HEK293T (cell line): ENCODE data around the gene ENO2.
"Not testable (repeated sequence)": the region's sequence is repeated elsewhere in the genome, so short reads cannot be mapped to it uniquely, and the experiment has no call there.

ENCODE experiments used
- CTCF ChIA-PET: fragments of 350-600 bp; formaldehyde crosslinking; extraction: SDS; loops from one replicate; lab custom pipeline; 2021; ENCODE audit warnings: antibody characterized with exemption, inconsistent platforms; lab: Yijun Ruan, JAX
- POLR2A ChIA-PET: fragments of 350-600 bp; formaldehyde crosslinking; extraction: SDS; loops from one replicate; lab custom pipeline; 2020; ENCODE audit warnings: antibody characterized with exemption, inconsistent platforms; lab: Yijun Ruan, JAX
- DNase-seq: peaks from one replicate; pipeline ENCODE4 v3.0.0; 2012; ENCODE audit warnings: mixed read lengths; ENCODE audit errors: extremely low spot score
- ARNT ChIP-seq: fragments of 450-650 bp; IDR thresholded peaks from 2 replicates; pipeline ENCODE4 v1.6.1; 2017; ENCODE audit warnings: mild to moderate bottlenecking
- BHLHE40 ChIP-seq: fragments of 450-650 bp; IDR thresholded peaks from 2 replicates; pipeline ENCODE4 v1.6.1; 2016; ENCODE audit warnings: mild to moderate bottlenecking, moderate library complexity, borderline replicate concordance
- CTBP1 ChIP-seq: fragments of 450-650 bp; IDR thresholded peaks from 2 replicates; pipeline ENCODE4 v1.6.1; 2016; ENCODE audit warnings: borderline replicate concordance
- ELF4 ChIP-seq: fragments of 450-650 bp; IDR thresholded peaks from 2 replicates; pipeline ENCODE4 v1.6.1; 2017; ENCODE audit warnings: antibody characterized with exemption
- FOXA1 ChIP-seq: fragments of 450-650 bp; IDR thresholded peaks from 2 replicates; pipeline ENCODE4 v1.6.1; 2016; ENCODE audit warnings: mild to moderate bottlenecking
- FOXK2 ChIP-seq: fragments of 450-650 bp; IDR thresholded peaks from 2 replicates; pipeline ENCODE4 v1.6.1; 2016; ENCODE audit warnings: mild to moderate bottlenecking
- FOXM1 ChIP-seq: fragments of 450-650 bp; IDR thresholded peaks from 2 replicates; pipeline ENCODE4 v1.6.1; 2017; ENCODE audit warnings: mild to moderate bottlenecking, borderline replicate concordance
- HDGF ChIP-seq: fragments of 450-650 bp; IDR thresholded peaks from 2 replicates; pipeline ENCODE4 v1.6.1; 2017; ENCODE audit warnings: antibody characterized with exemption, borderline replicate concordance
- L3MBTL2 ChIP-seq: fragments of 450-650 bp; conservative IDR thresholded peaks from 2 replicates; pipeline ENCODE4 v1.6.1; 2016; ENCODE audit warnings: mild to moderate bottlenecking
- LEF1 ChIP-seq: fragments of 450-650 bp; IDR thresholded peaks from 2 replicates; pipeline ENCODE4 v1.6.1; 2017; ENCODE audit warnings: mild to moderate bottlenecking, borderline replicate concordance
- NFRKB ChIP-seq: fragments of 450-650 bp; IDR thresholded peaks from 2 replicates; pipeline ENCODE4 v1.6.1; 2016; ENCODE audit warnings: mild to moderate bottlenecking, moderate library complexity
- PKNOX1 ChIP-seq: fragments of 450-650 bp; IDR thresholded peaks from 2 replicates; pipeline ENCODE4 v1.6.1; 2016
- SP1 ChIP-seq: fragments of 450-650 bp; IDR thresholded peaks from 2 replicates; pipeline ENCODE4 v1.6.1; 2017
- SUZ12 ChIP-seq: fragments of 450-650 bp; IDR thresholded peaks from 2 replicates; pipeline ENCODE4 v1.6.1; 2016; ENCODE audit warnings: mild to moderate bottlenecking
- TARDBP ChIP-seq: fragments of 450-650 bp; IDR thresholded peaks from 2 replicates; pipeline ENCODE4 v1.6.1; 2016
- ZNF384 ChIP-seq: fragments of 450-650 bp; IDR thresholded peaks from 2 replicates; pipeline ENCODE4 v1.6.1; 2016

The ENO2 gene

GRCh38 chr12:6904280-6905276 is 9.8 kb upstream of the ENO2 start, which contains the start of gene LRRC23:
LRRC23 (plus strand) TSS chr12:6904822; CDS start chr12:6905634, 812 bp downstream.
- POLR2A ChIA-PET = interaction anchor here (0.9 to 4.6 kb wide), 11 partner anchors 10 to 181 kb away, joined by 3 to 34 read pairs (median 5); partner anchors contain the start of genes C12orf57, CDCA3, COPS7A and ENO2
- CTCF ChIA-PET = interaction anchor here (1.1 to 1.5 kb wide), 3 partner anchors 13 to 35 kb away, joined by 3 to 8 read pairs (median 6); no protein-coding TSS in a partner anchor
- DNase-seq = peak; percentile 89
- no peak for TF ChIP-seq TARDBP
- TF ChIP-seq HDGF = no peak
- TF ChIP-seq NFRKB = no peak
- no peak for TF ChIP-seq L3MBTL2
- TF ChIP-seq FOXK2 = no peak
- TF ChIP-seq ZNF384 = no peak
- no peak for TF ChIP-seq CTBP1
- no peak for TF ChIP-seq SUZ12
- TF ChIP-seq BHLHE40 = no peak
- TF ChIP-seq ARNT = no peak
- TF ChIP-seq LEF1 = no peak
- no peak for TF ChIP-seq FOXM1
- no peak for TF ChIP-seq FOXA1
- TF ChIP-seq ELF4 = no peak
- TF ChIP-seq PKNOX1 = no peak
- no peak for TF ChIP-seq SP1

- ChIA-PET POLR2A (interaction anchor here (0.9 to 4.6 kb wide), 10 partner anchors 9 to 182 kb away, joined by 3 to 34 read pairs (median 6); partner anchors contain the start of genes C12orf57, COPS7A, ENO2 and RNU7-1), CTCF (interaction anchor here (0.5 to 1.5 kb wide), 4 partner anchors 14 to 246 kb away, joined by 3 to 8 read pairs (median 4); no protein-coding TSS in a partner anchor)
- DNase-seq = no peak
- 0 out of 2 replicates have a peak, but pooled peaks have one; percentile 18 for TF ChIP-seq L3MBTL2
- TF ChIP-seq SUZ12 = no peak
- no peak for TF ChIP-seq HDGF
Observed at GRCh38 chr12:6905414-6906040, 8.9 kb upstream of the ENO2 start.

GRCh38 chr12:6908141-6908540 is 6.2 kb upstream of the ENO2 start:
- DNase-seq = not testable (repeated sequence)
- POLR2A ChIA-PET = interaction anchor here (0.8 to 4.3 kb wide), 5 partner anchors 17 to 57 kb away, joined by 3 to 23 read pairs (median 6); partner anchors contain the start of genes C12orf57, RNU7-1, SPSB2 and TPI1
- CTCF ChIA-PET = interaction anchor here (0.6 to 1.1 kb wide), 3 partner anchors 16 to 17 kb away, joined by 3 read pairs; no protein-coding TSS in a partner anchor

- POLR2A ChIA-PET = interaction anchor here (1.5 to 4.3 kb wide), 2 partner anchors 17 to 18 kb away, joined by 4 to 23 read pairs; no protein-coding TSS in a partner anchor
- no peak for DNase-seq
- CTCF ChIA-PET = interaction anchor here (1.0 to 3.4 kb wide), 3 partner anchors 15 to 37 kb away, joined by 3 to 11 read pairs (median 5); partner anchors contain the start of gene SPSB2
- TF ChIP-seq ARNT = no peak
- no peak for TF ChIP-seq CTBP1
- no peak for TF ChIP-seq HDGF
- no peak for TF ChIP-seq SP1
- TF ChIP-seq TARDBP = no peak
- no peak for TF ChIP-seq FOXM1
- TF ChIP-seq FOXK2 = no peak
- TF ChIP-seq LEF1 = no peak
- no peak for TF ChIP-seq FOXA1
- TF ChIP-seq L3MBTL2 = no peak
- no peak for TF ChIP-seq PKNOX1
- no peak for TF ChIP-seq ZNF384
- no peak for TF ChIP-seq ELF4
- no peak for TF ChIP-seq NFRKB
- no peak for TF ChIP-seq BHLHE40
- no peak for TF ChIP-seq SUZ12
Observed at GRCh38 chr12:6909421-6910145, 4.8 kb upstream of the ENO2 start.

GRCh38 chr12:6912164-6912935 is 2.0 kb upstream of the ENO2 start:
- ChIA-PET POLR2A (interaction anchor here (0.9 to 3.7 kb wide), 12 partner anchors 9 to 49 kb away, joined by 3 to 26 read pairs (median 4); partner anchors contain the start of genes C12orf57, RNU7-1 and SPSB2), CTCF (interaction anchor here (0.6 to 3.4 kb wide), 4 partner anchors 21 to 201 kb away, joined by 3 to 11 read pairs (median 4); partner anchors contain the start of gene SPSB2)
- DNase-seq = no peak
- no peak for TF ChIP-seq ELF4
- no peak for TF ChIP-seq FOXA1
- TF ChIP-seq LEF1 = no peak
- no peak for TF ChIP-seq BHLHE40
- TF ChIP-seq FOXM1 = no peak
- no peak for TF ChIP-seq TARDBP
- no peak for TF ChIP-seq L3MBTL2
- no peak for TF ChIP-seq NFRKB
- no peak for TF ChIP-seq HDGF
